ENCODE results near the gene TOMM20. TPM values are rescaled to one million over a fixed set of nuclear protein-coding genes. Genes with fewer than 3 reads are reported as not detected.
A peak's percentile ranks its signal among the peaks of the same experiment; 100 is the strongest.

TOMM20 gene
- total and polyA plus RNA-seq, 2 experiments from 2014 or later, result 51.8 to 99.6 TPM

DNA sequence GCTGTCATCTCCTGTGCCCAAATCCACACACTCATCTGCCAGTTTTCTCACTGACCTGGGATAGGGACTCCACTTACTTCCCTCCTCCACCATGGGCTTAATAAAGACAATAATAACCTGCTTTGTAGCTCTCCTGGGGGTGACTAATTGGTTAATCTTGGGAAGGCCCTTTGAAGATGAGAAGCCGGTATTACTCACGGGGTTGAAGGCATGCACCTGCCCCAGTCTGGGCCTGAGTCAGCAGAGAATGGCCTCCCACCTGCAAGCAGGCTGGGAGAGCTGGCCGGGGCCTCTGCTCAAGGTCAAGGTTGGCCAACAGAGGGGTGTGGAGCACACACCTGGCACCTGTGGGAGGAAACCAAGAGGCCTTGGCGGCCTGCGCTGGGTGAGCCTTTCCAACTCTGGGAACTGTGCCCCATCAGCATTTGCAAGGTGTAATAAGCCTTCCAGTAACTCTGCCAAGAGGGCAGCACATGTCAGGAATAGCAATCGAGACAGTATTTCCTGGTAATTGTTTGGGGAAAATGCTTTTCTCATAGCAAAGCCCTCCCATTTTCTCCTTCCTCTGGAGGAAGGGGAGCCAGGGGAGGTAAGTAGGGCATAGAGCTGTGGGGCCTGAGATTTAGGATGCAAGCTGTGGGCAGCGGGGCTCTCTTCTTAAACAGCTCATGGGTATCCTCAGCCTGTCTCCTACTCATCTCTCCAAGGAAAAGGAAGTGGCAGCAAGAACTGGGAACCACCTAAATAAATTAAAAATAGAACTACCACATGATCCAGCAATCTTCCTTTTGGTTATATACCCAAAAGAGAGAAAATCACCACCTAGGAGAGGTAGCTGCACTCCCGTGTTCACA lies 49.0 kb downstream of the TOMM20 start:
- H3K27ac ChIP-seq, result peak overlapping the region; percentile 92
- H4K20me1 ChIP-seq (ENCODE audit: insufficient read depth, poor library complexity, severe bottlenecking), result no peaks in the 10 kb centered on the region
- no peak overlapping the region for H3K4me3 ChIP-seq
- peak; percentile 77 for DNase-seq (ENCODE audit: low spot score)
- 63% methylated on average over 8 of the region's 8 CpGs for WGBS (ENCODE audit: low lambda C conversion rate, missing lambda C conversion rate)
- peaks cover 45% of the 10 kb centered on the region for H3K4me1 ChIP-seq (ENCODE audit: insufficient read depth)
- no peaks in the 10 kb centered on the region for H3K9me2 ChIP-seq (replicated peaks; ENCODE audit: insufficient read depth)
- no peaks in the 10 kb centered on the region for H3K79me2 ChIP-seq
- H2AFZ ChIP-seq, result no peak overlapping the region
- TF ChIP-seq EZH2phosphoT487 (IDR thresholded peaks at IDR 0.05; ENCODE audit: low read depth, severe bottlenecking, unreplicated experiment) (no peak), EZH2 (IDR thresholded peaks at IDR 0.05; ENCODE audit: borderline replicate concordance) (no peak)
- TF ChIP-seq, protein P1, sequence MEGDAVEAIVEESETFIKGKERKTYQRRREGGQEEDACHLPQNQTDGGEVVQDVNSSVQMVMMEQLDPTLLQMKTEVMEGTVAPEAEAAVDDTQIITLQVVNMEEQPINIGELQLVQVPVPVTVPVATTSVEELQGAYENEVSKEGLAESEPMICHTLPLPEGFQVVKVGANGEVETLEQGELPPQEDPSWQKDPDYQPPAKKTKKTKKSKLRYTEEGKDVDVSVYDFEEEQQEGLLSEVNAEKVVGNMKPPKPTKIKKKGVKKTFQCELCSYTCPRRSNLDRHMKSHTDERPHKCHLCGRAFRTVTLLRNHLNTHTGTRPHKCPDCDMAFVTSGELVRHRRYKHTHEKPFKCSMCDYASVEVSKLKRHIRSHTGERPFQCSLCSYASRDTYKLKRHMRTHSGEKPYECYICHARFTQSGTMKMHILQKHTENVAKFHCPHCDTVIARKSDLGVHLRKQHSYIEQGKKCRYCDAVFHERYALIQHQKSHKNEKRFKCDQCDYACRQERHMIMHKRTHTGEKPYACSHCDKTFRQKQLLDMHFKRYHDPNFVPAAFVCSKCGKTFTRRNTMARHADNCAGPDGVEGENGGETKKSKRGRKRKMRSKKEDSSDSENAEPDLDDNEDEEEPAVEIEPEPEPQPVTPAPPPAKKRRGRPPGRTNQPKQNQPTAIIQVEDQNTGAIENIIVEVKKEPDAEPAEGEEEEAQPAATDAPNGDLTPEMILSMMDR (IDR thresholded peaks at IDR 0.05; ENCODE audit: poor library complexity), result no peak
- no peaks in the 10 kb centered on the region for H3K27me3 ChIP-seq
- no peaks in the 10 kb centered on the region for H3K9me3 ChIP-seq (ENCODE audit: low read depth)
- no peaks in the 10 kb centered on the region for H3K36me3 ChIP-seq (replicated peaks; ENCODE audit: insufficient read depth, low read depth)
- H3K4me2 ChIP-seq, result no peak overlapping the region

DNA sequence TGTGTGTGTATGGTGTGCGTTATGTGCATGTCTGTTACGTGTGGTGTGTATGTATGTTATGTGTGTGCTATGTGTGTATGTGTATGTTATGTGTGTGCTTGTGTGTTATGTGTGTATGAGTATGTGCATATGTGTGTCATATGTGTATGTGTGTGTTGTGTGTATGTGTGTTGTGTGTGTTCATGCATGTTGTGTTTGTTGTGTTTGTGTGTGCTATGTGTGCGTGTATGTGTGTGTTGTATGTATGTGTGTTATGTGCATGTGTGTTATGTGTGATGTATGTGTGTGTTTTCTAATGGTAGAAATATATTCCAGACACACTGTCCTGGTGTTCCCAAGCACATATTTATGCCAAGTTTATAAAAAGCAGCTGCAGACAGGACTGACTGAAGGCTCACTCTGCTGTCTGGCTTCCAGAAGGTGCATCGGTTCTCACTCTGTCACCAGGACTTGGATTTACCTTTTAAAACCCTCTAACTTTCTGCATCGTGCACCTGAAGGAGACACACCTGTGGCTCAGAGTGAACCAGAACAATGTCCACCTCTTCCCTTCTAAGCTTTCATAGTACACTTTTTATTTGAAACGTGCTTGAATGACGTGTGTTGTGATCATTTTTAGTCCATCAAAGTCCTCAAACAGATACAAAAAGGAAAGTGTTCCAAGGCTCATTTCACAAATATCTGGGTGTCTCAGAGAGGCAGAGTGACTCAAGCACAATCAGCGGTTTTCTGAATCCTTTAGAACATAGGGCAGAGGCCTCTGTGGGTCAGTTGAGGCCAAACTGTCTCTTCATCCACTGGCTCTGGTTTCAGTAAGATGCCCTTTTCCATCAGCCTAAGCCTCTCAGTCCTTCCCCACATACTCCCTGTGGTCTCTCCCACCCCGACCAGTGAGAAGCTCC lies 49.9 kb downstream of the TOMM20 start:
- WGBS (ENCODE audit: low lambda C conversion rate, missing lambda C conversion rate), result 65% methylated on average over 9 of the region's 9 CpGs
- Histone ChIP-seq H3K4me3 (no peak overlapping the region), H3K4me1 (ENCODE audit: insufficient read depth) (peaks cover 50% of the 10 kb centered on the region), H3K79me2 (no peaks in the 10 kb centered on the region), H3K36me3 (replicated peaks; ENCODE audit: insufficient read depth, low read depth) (no peaks in the 10 kb centered on the region), H3K9me3 (ENCODE audit: low read depth) (no peaks in the 10 kb centered on the region), H3K27ac (peak overlapping the region; percentile 92), H4K20me1 (ENCODE audit: insufficient read depth, poor library complexity, severe bottlenecking) (no peaks in the 10 kb centered on the region), H2AFZ (no peak overlapping the region), H3K27me3 (no peaks in the 10 kb centered on the region), H3K4me2 (no peak overlapping the region), H3K9me2 (replicated peaks; ENCODE audit: insufficient read depth) (no peaks in the 10 kb centered on the region)
- TF ChIP-seq EZH2phosphoT487 (IDR thresholded peaks at IDR 0.05; ENCODE audit: low read depth, severe bottlenecking, unreplicated experiment) (no peak), EZH2 (IDR thresholded peaks at IDR 0.05; ENCODE audit: borderline replicate concordance) (no peak)
- TF ChIP-seq, protein P1 (IDR thresholded peaks at IDR 0.05; ENCODE audit: poor library complexity), result no peak
- peak; percentile 38 for DNase-seq (ENCODE audit: low spot score)

DNA sequence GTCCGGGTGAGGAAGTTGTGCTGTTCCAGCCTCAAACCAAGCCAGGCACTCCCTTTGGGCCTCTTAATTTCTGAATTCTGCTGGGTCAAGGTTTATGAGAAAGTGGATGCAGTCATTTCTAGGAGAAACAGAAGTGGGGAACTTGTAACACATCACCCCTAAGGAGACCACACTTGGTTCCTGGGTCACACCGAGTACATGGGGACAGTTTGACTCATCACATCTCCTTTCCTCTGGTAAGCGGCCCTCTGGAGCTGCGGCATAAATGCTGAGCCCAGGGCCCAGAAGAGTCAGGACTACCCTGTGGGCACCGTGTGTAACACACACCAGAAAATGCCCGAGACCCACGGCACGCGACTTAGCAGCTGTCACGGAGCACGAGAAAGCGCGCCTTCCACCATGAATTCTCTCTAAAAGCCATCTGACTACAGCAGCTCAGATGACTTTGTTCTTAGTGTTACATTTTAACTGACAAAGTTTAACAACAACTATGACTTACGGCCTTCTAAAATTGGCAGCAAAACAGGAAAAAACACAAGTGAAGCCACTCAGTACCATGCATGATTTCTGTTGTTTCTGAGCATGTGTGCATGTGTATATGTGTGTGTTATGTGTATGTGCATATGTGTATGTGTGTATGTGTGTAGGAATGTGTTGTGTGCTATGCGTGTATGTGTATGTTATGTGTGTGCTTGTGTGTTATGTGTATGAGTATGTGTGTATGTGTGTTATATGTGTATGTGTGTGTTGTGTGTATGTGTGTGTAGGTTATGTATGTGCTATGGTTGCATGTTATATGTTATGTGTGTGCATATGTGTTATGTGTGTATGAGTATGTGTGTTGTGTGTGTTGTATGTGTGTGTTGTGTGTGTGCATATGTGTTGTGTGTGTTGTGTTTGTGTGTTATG lies 50.8 kb downstream of the TOMM20 start:
- H3K4me2 ChIP-seq, result no peak overlapping the region
- H3K9me3 ChIP-seq (ENCODE audit: low read depth), result no peaks in the 10 kb centered on the region
- H3K27ac ChIP-seq, result peak overlapping the region; percentile 50
- no peak for DNase-seq (ENCODE audit: low spot score)
- no peaks in the 10 kb centered on the region for H3K9me2 ChIP-seq (replicated peaks; ENCODE audit: insufficient read depth)
- 93% methylated on average over 15 of the region's 15 CpGs for WGBS (ENCODE audit: low lambda C conversion rate, missing lambda C conversion rate)
- TF ChIP-seq EZH2phosphoT487 (IDR thresholded peaks at IDR 0.05; ENCODE audit: low read depth, severe bottlenecking, unreplicated experiment), result no peak
- H3K79me2 ChIP-seq, result no peaks in the 10 kb centered on the region
- no peak overlapping the region for H3K4me3 ChIP-seq
- H3K36me3 ChIP-seq (replicated peaks; ENCODE audit: insufficient read depth, low read depth), result no peaks in the 10 kb centered on the region
- peaks cover 51% of the 10 kb centered on the region for H3K4me1 ChIP-seq (ENCODE audit: insufficient read depth)
- H4K20me1 ChIP-seq (ENCODE audit: insufficient read depth, poor library complexity, severe bottlenecking), result no peaks in the 10 kb centered on the region
- no peak overlapping the region for H2AFZ ChIP-seq
- H3K27me3 ChIP-seq, result no peaks in the 10 kb centered on the region
